B cell (primary cell): ENCODE data around the gene PPT2. TPM values are rescaled to one million over a fixed set of nuclear protein-coding genes. Genes with fewer than 3 reads are reported as not detected.

Experiments
- ATAC-seq: fragments of 200-7000 bp; cut with Tn5 transposase; one replicate; pipeline ENCODE4 v1.10.0; 2021; ENCODE audit warnings: low read depth, mild to moderate bottlenecking, moderate number of reproducible peaks, moderate library complexity
- CTCF ChIA-PET: fragments of 350-600 bp; sonication (Branson Sonifier 250); formaldehyde crosslinking; loops from one replicate; lab custom pipeline; 2021; ENCODE audit warnings: antibody characterized with exemption, inconsistent platforms; lab: Charles Lee
- POLR2A ChIA-PET: fragments of 350-600 bp; sonication (Branson Sonifier 250); formaldehyde crosslinking; loops from one replicate; lab custom pipeline; 2021; ENCODE audit warnings: antibody characterized with exemption; lab: Charles Lee
- DNase-seq: peaks from one replicate; pipeline ENCODE4 v3.0.0; 2013
- H2AFZ ChIP-seq: 2 replicates; pipeline ENCODE4 v1.6.1; 2012; ENCODE audit warnings: mild to moderate bottlenecking, low read depth, low read length; ENCODE audit not compliant: insufficient read depth, poor library complexity, severe bottlenecking
- H3K27ac ChIP-seq, 2 donors: 1 replicate in 1 of 2; 2 replicates in 1 of 2; pipeline ENCODE4 v1.5.1; 2012 to 2013; ENCODE audit warnings: low read length in 2 of 2, mild to moderate bottlenecking in 2 of 2, moderate library complexity in 1 of 2
- H3K27me3 ChIP-seq, 4 experiments: fragments of 200-600 bp in 1 of 4; sonication (generic) in 1 of 4; replicated peaks in 1 of 4; 1 replicate in 2 of 4; 2 replicates in 2 of 4; pipeline versions ENCODE4 v1.6.1 to v1.7.0; 2013 to 2016; ENCODE audit warnings: low read length in 3 of 4, mild to moderate bottlenecking in 2 of 4, mixed read lengths in 1 of 4, moderate library complexity in 1 of 4; ENCODE audit not compliant: insufficient read depth in 4 of 4, control insufficient read depth in 3 of 4; ENCODE audit errors: control extremely low read depth in 1 of 4
- H3K36me3 ChIP-seq, 2 experiments: replicated peaks in 1 of 2; 1 replicate in 1 of 2; 2 replicates in 1 of 2; pipeline versions ENCODE4 v1.6.1 to v1.7.1; 2013; ENCODE audit warnings: low read length in 1 of 2; ENCODE audit not compliant: insufficient read depth in 2 of 2, control insufficient read depth in 1 of 2; ENCODE audit errors: control extremely low read depth in 1 of 2, extremely low read depth in 1 of 2
- H3K4me1 ChIP-seq, 2 donors: fragments of 200-600 bp in 1 of 2; sonication (generic) in 1 of 2; 1 replicate in 1 of 2; 2 replicates in 1 of 2; pipeline versions ENCODE4 v1.5.1 to v1.6.1; 2013 to 2017; ENCODE audit warnings: low read length in 2 of 2; ENCODE audit not compliant: control insufficient read depth in 2 of 2, insufficient read depth in 2 of 2
- H3K4me2 ChIP-seq: replicated peaks from 2 replicates; pipeline ENCODE3; 2012; ENCODE audit warnings: mild to moderate bottlenecking, low read depth, low read length; ENCODE audit not compliant: poor library complexity, severe bottlenecking
- H3K4me3 ChIP-seq, 5 experiments: fragments of 200-600 bp in 1 of 5; sonication (generic) in 1 of 5; 1 replicate in 3 of 5; 2 replicates in 2 of 5; pipeline versions ENCODE4 v1.5.1 to v1.7.0; 2011 to 2016; ENCODE audit warnings: low read length in 4 of 5, mild to moderate bottlenecking in 4 of 5, low read depth in 2 of 5, control low read depth in 1 of 5, moderate library complexity in 1 of 5; ENCODE audit not compliant: insufficient read depth in 1 of 5; ENCODE audit errors: control extremely low read depth in 1 of 5, extremely low read depth in 1 of 5
- H3K79me2 ChIP-seq: fragments of 200-600 bp; sonication (generic); one replicate; pipeline ENCODE4 v1.6.0; 2016; ENCODE audit warnings: low read length; ENCODE audit not compliant: control insufficient read depth, insufficient read depth
- H3K9ac ChIP-seq: fragments of 200-600 bp; sonication (generic); 2 replicates; pipeline ENCODE4 v1.6.1; 2017; ENCODE audit warnings: mild to moderate bottlenecking, low read length, moderate library complexity
- H3K9me3 ChIP-seq, 3 donors: one replicate each; pipeline versions ENCODE4 v1.6.1 to v1.7.1; 2013; ENCODE audit warnings: low read length in 2 of 3; ENCODE audit not compliant: control insufficient read depth in 2 of 3, insufficient read depth in 1 of 3; ENCODE audit errors: control extremely low read depth in 1 of 3
- H4K20me1 ChIP-seq: 2 replicates; pipeline ENCODE4 v1.6.0; 2012; ENCODE audit warnings: mild to moderate bottlenecking, low read length; ENCODE audit not compliant: insufficient read depth, control insufficient read depth, poor library complexity, severe bottlenecking
- H3K27ac Mint-ChIP-seq: one replicate; pipeline ENCODE4 v1.8.0; 2021; ENCODE audit warnings: mixed read lengths
- H3K27me3 Mint-ChIP-seq: one replicate; pipeline ENCODE4 v1.8.0; 2021; ENCODE audit warnings: mixed read lengths
- H3K4me1 Mint-ChIP-seq: one replicate; pipeline ENCODE4 v1.8.0; 2021; ENCODE audit warnings: mixed read lengths
- H3K4me3 Mint-ChIP-seq: one replicate; pipeline ENCODE4 v1.8.0; 2021; ENCODE audit warnings: mixed read lengths
- H3K9me3 Mint-ChIP-seq: one replicate; pipeline ENCODE4 v1.8.0; 2022; ENCODE audit warnings: mixed read lengths; ENCODE audit not compliant: insufficient read depth
- CTCF ChIP-seq: fragments of 200-600 bp; IDR thresholded peaks from one replicate; pipeline ENCODE4 v1.8.0; 2022; ENCODE audit warnings: antibody characterized with exemption, mild to moderate bottlenecking
- EZH2 ChIP-seq: IDR thresholded peaks from 2 replicates; pipeline ENCODE4 v1.6.1; 2012; ENCODE audit warnings: borderline replicate concordance, low read depth, mild to moderate bottlenecking, moderate library complexity, low read length; ENCODE audit not compliant: insufficient read depth, poor library complexity, severe bottlenecking
- WGBS: methylation state at CpG from one replicate; pipeline ENCODE4 v1.1.5; 2013; ENCODE audit warnings: missing lambda C conversion rate; ENCODE audit not compliant: insufficient coverage; 5-methylcytosine and 5-hydroxymethylcytosine counted together
- intact Hi-C: fragments of 100-400 bp; cut with micrococcal nuclease; formaldehyde crosslinking; loops from one replicate; pipeline ENCODE4 v1.10.0; 2022
- polyA plus RNA-seq: library from polyadenylated mRNA; depleted of rRNA; stranded (reverse); fragments of >200 nt; gene quantifications from 2 replicates; pipeline ENCODE4 v1.2.3, GENCODE V29; 2012
- total RNA-seq, 2 donors: library from RNA; stranded (reverse); fragments of 120-200 nt in 1 of 2; gene quantifications; 1 replicate in 1 of 2; 2 replicates in 1 of 2; pipeline versions ENCODE4 v1.2.3 to v1.2.4, GENCODE V29; 2013 to 2022

PPT2 gene
- total and polyA plus RNA-seq, 2 donors (not counting 1 experiment from before 2014, with no cell fraction given), result 1.2 to 4.2 TPM

- ATAC-seq (no peak), DNase-seq (no peak)
- Mint-ChIP-seq H3K4me1 (peaks cover 47% of the 10 kb centered on the region), H3K4me3 (peak overlapping the region; percentile 98), H3K27me3 (peaks cover 4% of the 10 kb centered on the region), H3K9me3 (no peaks in the 10 kb centered on the region), H3K27ac (peak overlapping the region; percentile 15)
- H3K27ac ChIP-seq, result peak overlapping the region; percentile 39 to 52
- intact Hi-C loops, result loop anchor here (1.0 to 10.0 kb wide), 2 partner anchors 49 to 666 kb away; partner anchors contain the start of gene RNF5
- no peaks in the 10 kb centered on the region for H3K27me3 ChIP-seq
- peaks cover 6% of the 10 kb centered on the region for H4K20me1 ChIP-seq
- H3K9ac ChIP-seq, result peak overlapping the region; percentile 31
- H3K36me3 ChIP-seq, result peaks cover 7 to 31% of the 10 kb centered on the region in 2 experiments
- peak overlapping the region in 2 of 5 experiments; percentile 29 to 45 for H3K4me3 ChIP-seq
- 92% methylated on average over 13 of the region's 13 CpGs for WGBS
- H3K4me2 ChIP-seq, result peak overlapping the region; percentile 79
- peaks cover 47% of the 10 kb centered on the region for H3K79me2 ChIP-seq
- CTCF ChIA-PET, result interaction anchor here (0.7 to 4.8 kb wide), 8 partner anchors 10 to 886 kb away, joined by 3 to 40 read pairs (median 3); partner anchors contain the start of gene GPSM3
- peaks cover 0 to 2% (median 0%) of the 10 kb centered on the region in 3 donors for H3K9me3 ChIP-seq
- POLR2A ChIA-PET, result interaction anchor here (0.5 to 2.0 kb wide), 10 partner anchors 9 to 766 kb away, joined by 3 to 15 read pairs (median 4); partner anchors contain the start of genes DXO, GPSM3 and PBX2
- TF ChIP-seq EZH2 (no peak), CTCF (no peak)
- peak overlapping the region; percentile 90 for H2AFZ ChIP-seq
- peaks cover 26 to 36% of the 10 kb centered on the region in 2 donors for H3K4me1 ChIP-seq
Observed at GRCh38 chr6:32128751-32129296, 25.1 kb upstream of the PPT2 start.
